Panc1 (cell line): ENCODE data around the gene CFAP69. TPM values are rescaled to one million over a fixed set of nuclear protein-coding genes. Genes with fewer than 3 reads are reported as not detected.

Experiments
- ATAC-seq: fragments of 200-7000 bp; cut with Tn5 transposase; 2 replicates; pipeline ENCODE4 v1.9.1; 2020; ENCODE audit warnings: mild to moderate bottlenecking, moderate library complexity
- BruUV-seq: library from RNA; stranded (reverse); fragments of 400-500 nt; replicated peaks from 2 replicates; lab custom pipeline; 2021; lab: Mats Ljungman, UMichigan
- CTCF ChIA-PET: fragments of 300-600 bp; sonication (Branson Sonifier 250); formaldehyde crosslinking; loops from one replicate; lab custom pipeline; 2022; ENCODE audit warnings: antibody characterized with exemption; lab: Charles Lee
- POLR2A ChIA-PET: fragments of 300-600 bp; sonication (Branson Sonifier 250); formaldehyde crosslinking; loops from one replicate; lab custom pipeline; 2022; ENCODE audit warnings: antibody characterized with exemption; lab: Charles Lee
- DNase-seq: peaks from one replicate; pipeline ENCODE4 v3.0.0-alpha.2; 2010; ENCODE audit warnings: low read depth, low spot score
- H3K27ac ChIP-seq: 2 replicates; pipeline ENCODE4 v1.5.1; 2011; ENCODE audit warnings: mild to moderate bottlenecking, low read length, inconsistent platforms
- H3K27me3 ChIP-seq: fragments of 200-500 bp; sonication (Bioruptor generic); 2 replicates; pipeline ENCODE4 v1.6.0; 2014; ENCODE audit warnings: low read length, inconsistent platforms; ENCODE audit not compliant: control insufficient read depth, insufficient read depth
- H3K36me3 ChIP-seq: fragments of 200-500 bp; sonication (Bioruptor generic); 2 replicates; pipeline ENCODE4 v1.5.1; 2014; ENCODE audit warnings: inconsistent platforms, mild to moderate bottlenecking, low read length, moderate library complexity; ENCODE audit not compliant: control insufficient read depth, insufficient read depth
- H3K4me1 ChIP-seq: 2 replicates; pipeline ENCODE4 v1.5.1; 2011; ENCODE audit warnings: inconsistent platforms, mild to moderate bottlenecking, low read length, moderate library complexity; ENCODE audit not compliant: control insufficient read depth, insufficient read depth
- H3K4me3 ChIP-seq, 2 experiments: 2 replicates each; pipeline ENCODE4 v1.5.1; 2011 to 2012; ENCODE audit warnings: low read depth in 2 of 2, low read length in 2 of 2, mild to moderate bottlenecking in 2 of 2, inconsistent platforms in 1 of 2, moderate library complexity in 1 of 2
- H3K9me3 ChIP-seq: fragments of 200-500 bp; sonication (Bioruptor generic); 2 replicates; pipeline ENCODE4 v1.5.1; 2014; ENCODE audit warnings: low read depth, mild to moderate bottlenecking, inconsistent platforms, low read length, moderate library complexity; ENCODE audit not compliant: control insufficient read depth, insufficient read depth
- POLR2AphosphoS5 ChIP-seq: IDR thresholded peaks from 2 replicates; pipeline ENCODE4 v1.6.1; 2012; ENCODE audit warnings: mild to moderate bottlenecking, low read depth, low read length, moderate library complexity
- SIN3A ChIP-seq: IDR thresholded peaks from 2 replicates; pipeline ENCODE4 v1.6.1; 2012; ENCODE audit warnings: low read depth, mild to moderate bottlenecking, low read length, moderate library complexity, borderline replicate concordance; ENCODE audit not compliant: insufficient read depth
- TCF7L2 ChIP-seq: IDR thresholded peaks from 2 replicates; pipeline ENCODE4 v1.6.1; 2011; ENCODE audit warnings: mild to moderate bottlenecking, low read depth, low read length, inconsistent platforms
- in situ Hi-C: cut with HindIII; loops from 2 replicates; pipeline ENCODE4 v1.10.0; 2016; ENCODE audit warnings: low sequenced_read_pairs, low pct_unique_long_range_greater_than_20kb
- intact Hi-C: fragments of 100-400 bp; cut with micrococcal nuclease; formaldehyde crosslinking; loops from one replicate; pipeline ENCODE4 v1.10.0; 2022; ENCODE audit not compliant: unreplicated experiment
- total RNA-seq: library from RNA; stranded (reverse); gene quantifications from one replicate; pipeline ENCODE4 v1.2.1, GENCODE V29; 2021; ENCODE audit not compliant: unreplicated experiment
- TF ChIP-seq, protein P1 (sequence below), 2 experiments: IDR thresholded peaks; 2 replicates each; pipeline ENCODE4 v1.6.1; 2011 to 2012; ENCODE audit warnings: low read depth in 2 of 2, control low read depth in 1 of 2, low read length in 1 of 2, mild to moderate bottlenecking in 1 of 2, moderate library complexity in 1 of 2; ENCODE audit not compliant: insufficient read depth in 1 of 2
- TF ChIP-seq, protein P2 (sequence below): fragments of 450-650 bp; IDR thresholded peaks from 2 replicates; pipeline ENCODE4 v1.5.1; 2017; ENCODE audit warnings: mild to moderate bottlenecking

CFAP69 gene
- total RNA-seq, 1 experiment from 2014 or later, result 0.51 TPM

DNA sequence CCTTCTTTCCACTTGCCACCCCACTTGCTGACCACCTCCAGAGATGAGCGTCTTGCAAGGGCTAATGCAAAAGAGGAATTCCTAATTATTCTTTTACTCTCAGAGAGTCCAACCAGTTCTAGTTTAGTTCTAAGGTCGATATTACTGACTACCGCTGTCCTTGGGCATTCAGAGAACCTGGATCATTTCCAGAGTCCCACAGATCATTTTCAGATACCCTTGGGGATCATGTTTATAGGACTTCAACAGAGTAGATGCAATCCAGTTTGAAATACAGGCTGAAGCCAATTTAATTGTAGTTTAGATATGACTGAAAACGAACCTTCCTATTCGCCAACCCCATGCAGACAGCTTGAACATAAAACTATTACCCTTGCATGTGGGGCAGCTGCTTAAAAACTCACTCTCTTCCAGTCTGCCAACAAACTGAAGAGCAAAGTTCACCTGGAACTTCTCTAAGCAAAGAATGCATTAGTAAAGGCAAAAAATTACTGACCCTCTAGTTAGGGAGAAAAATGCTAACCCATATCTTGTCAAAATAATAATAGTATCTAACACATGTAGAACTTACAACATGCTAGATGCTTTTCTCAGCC lies 22.4 kb downstream of the CFAP69 start:
- ATAC-seq (no peak), DNase-seq (no peak)
- no TSS peak for BruUV-seq
- peaks cover 3% of the 10 kb centered on the region; the same call in 1 of the 2 replicates for H3K27me3 ChIP-seq
- H3K36me3 ChIP-seq, result no peaks in the 10 kb centered on the region
- ChIA-PET POLR2A (no interaction called here), CTCF (no interaction called here)
- no peak for TF ChIP-seq SIN3A
- TF ChIP-seq, protein P1, sequence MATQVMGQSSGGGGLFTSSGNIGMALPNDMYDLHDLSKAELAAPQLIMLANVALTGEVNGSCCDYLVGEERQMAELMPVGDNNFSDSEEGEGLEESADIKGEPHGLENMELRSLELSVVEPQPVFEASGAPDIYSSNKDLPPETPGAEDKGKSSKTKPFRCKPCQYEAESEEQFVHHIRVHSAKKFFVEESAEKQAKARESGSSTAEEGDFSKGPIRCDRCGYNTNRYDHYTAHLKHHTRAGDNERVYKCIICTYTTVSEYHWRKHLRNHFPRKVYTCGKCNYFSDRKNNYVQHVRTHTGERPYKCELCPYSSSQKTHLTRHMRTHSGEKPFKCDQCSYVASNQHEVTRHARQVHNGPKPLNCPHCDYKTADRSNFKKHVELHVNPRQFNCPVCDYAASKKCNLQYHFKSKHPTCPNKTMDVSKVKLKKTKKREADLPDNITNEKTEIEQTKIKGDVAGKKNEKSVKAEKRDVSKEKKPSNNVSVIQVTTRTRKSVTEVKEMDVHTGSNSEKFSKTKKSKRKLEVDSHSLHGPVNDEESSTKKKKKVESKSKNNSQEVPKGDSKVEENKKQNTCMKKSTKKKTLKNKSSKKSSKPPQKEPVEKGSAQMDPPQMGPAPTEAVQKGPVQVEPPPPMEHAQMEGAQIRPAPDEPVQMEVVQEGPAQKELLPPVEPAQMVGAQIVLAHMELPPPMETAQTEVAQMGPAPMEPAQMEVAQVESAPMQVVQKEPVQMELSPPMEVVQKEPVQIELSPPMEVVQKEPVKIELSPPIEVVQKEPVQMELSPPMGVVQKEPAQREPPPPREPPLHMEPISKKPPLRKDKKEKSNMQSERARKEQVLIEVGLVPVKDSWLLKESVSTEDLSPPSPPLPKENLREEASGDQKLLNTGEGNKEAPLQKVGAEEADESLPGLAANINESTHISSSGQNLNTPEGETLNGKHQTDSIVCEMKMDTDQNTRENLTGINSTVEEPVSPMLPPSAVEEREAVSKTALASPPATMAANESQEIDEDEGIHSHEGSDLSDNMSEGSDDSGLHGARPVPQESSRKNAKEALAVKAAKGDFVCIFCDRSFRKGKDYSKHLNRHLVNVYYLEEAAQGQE (IDR thresholded peaks at IDR 0.05; ENCODE audit: insufficient read depth in 1 of 2, low read depth in 2 of 2, low read length in 1 of 2), result no peak
- H3K9me3 ChIP-seq, result no peaks in the 10 kb centered on the region
- H3K27ac ChIP-seq, result no peak overlapping the region
- in situ Hi-C loops (no loop called here), intact Hi-C loops (no loop called here)
- no peak overlapping the region for H3K4me3 ChIP-seq
- H3K4me1 ChIP-seq, result no peaks in the 10 kb centered on the region

DNA sequence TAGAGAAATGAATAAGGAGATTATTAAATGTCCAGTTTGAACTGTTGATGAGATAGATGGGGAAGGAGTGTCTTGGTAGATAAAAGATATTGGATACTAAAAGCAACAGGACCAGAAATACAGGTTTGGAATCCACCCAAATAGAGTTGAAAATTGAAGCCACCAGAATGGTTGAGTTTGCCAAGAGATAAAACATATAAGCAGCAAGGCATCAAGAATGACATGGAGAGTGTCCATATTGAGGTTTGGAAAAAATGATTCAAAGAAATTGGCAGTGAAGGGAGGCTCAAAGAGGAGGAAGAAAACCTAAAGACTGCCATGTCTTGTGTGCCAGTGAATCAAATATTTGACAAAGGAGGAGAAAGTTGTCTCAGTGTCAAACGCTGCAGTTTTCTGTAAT lies 24.2 kb downstream of the CFAP69 start:
- H3K36me3 ChIP-seq, result no peaks in the 10 kb centered on the region
- H3K27ac ChIP-seq, result no peak overlapping the region
- no TSS peak for BruUV-seq
- ChIA-PET POLR2A (no interaction called here), CTCF (no interaction called here)
- no peaks in the 10 kb centered on the region for H3K9me3 ChIP-seq
- no peaks in the 10 kb centered on the region for H3K4me1 ChIP-seq
- intact Hi-C loops (no loop called here), in situ Hi-C loops (no loop called here)
- H3K4me3 ChIP-seq, result no peak overlapping the region
- H3K27me3 ChIP-seq, result peaks cover 3% of the 10 kb centered on the region; the same call in 1 of the 2 replicates
- no peak for ATAC-seq
- no peak for DNase-seq
- TF ChIP-seq TCF7L2 (no peak), SIN3A (no peak), POLR2AphosphoS5 (no peak)
- TF ChIP-seq, protein P1 (IDR thresholded peaks at IDR 0.05; ENCODE audit: insufficient read depth in 1 of 2, low read depth in 2 of 2, low read length in 1 of 2), result no peak
- TF ChIP-seq, protein P2, sequence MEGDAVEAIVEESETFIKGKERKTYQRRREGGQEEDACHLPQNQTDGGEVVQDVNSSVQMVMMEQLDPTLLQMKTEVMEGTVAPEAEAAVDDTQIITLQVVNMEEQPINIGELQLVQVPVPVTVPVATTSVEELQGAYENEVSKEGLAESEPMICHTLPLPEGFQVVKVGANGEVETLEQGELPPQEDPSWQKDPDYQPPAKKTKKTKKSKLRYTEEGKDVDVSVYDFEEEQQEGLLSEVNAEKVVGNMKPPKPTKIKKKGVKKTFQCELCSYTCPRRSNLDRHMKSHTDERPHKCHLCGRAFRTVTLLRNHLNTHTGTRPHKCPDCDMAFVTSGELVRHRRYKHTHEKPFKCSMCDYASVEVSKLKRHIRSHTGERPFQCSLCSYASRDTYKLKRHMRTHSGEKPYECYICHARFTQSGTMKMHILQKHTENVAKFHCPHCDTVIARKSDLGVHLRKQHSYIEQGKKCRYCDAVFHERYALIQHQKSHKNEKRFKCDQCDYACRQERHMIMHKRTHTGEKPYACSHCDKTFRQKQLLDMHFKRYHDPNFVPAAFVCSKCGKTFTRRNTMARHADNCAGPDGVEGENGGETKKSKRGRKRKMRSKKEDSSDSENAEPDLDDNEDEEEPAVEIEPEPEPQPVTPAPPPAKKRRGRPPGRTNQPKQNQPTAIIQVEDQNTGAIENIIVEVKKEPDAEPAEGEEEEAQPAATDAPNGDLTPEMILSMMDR, result no peak
